ENCODE data around the gene LYG2.
"Not testable (repeated sequence)": the region's sequence is repeated elsewhere in the genome, so short reads cannot be mapped to it uniquely, and the experiment has no call there.

Gene LYG2

DNA sequence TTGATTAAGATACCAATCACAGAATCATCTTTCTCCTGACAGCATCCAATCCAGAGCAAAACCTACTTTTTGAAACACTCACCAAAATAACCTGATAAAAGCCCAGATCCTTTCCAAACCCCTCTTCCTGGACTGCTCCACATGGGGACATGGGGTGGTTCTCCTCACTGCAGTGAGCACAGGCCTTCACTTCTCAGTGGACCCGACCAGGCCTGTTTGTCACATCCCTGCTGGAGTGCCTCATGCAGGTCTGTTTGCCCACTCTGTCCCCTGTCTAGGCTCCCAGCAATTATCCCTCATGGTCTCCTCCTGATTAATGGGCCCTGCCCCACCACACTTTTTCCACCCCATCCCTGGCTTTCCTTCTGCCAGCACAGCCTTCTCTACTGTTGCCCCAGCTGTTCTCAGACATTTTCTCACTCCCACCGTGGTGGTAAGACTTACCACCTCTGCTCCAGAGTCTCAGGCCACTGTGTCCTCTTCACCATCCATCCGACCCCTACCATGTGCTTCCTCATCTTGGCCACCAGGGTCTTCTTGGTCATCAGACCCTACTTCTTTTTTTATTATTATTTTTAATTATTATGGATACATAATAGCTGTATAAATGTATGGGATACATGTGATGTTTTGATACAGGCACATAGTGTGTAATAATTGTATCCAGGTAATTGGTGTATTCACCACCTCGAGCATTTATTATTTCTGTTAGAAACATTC lies 53.3 kb downstream of the LYG2 start:
- DNase-seq (ENCODE audit: low read depth, low spot score), result no peak

DNA sequence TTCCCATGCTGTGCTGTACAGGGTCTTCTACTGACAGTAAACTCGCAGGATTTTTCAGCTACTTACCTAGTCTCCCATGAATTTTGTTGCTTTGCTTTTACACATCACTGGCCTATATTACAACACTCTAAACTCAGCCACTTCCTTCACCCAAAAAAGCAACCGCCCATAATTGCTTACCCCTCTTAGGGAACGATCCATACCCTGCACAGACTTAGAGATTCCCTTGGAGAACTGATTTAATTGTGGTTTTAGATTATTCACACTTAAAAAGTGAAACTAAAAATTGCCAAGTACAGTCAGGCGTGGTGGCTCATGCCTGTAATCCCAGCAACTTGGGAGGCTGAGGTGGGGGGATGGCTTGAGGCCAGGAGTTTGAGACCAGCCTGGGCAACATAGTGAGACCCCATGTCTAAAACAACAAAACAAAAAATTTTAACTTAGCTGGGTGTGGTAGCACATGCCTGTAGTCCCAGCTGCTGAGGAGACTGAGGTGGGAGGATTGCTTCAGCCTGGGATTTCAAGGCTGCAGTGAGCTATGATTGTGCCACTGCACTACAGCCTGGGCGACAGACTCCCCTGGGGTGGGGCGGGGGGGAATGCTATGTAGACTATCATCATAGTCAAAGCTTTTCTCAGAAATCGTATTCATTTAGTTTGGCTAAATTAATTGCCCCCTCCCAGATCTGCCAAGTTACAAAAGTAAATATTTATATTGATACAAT lies 55.2 kb downstream of the LYG2 start:
- DNase-seq (ENCODE audit: low read depth, low spot score), result no peak

- no peak for DNase-seq (ENCODE audit: low read depth, low spot score)
Measured at GRCh38 chr2:99198103-99198841, 57.2 kb downstream of the LYG2 start.

- DNase-seq (ENCODE audit: low read depth, low spot score), result not testable (repeated sequence)
Measured at GRCh38 chr2:99192364-99192763, 63.1 kb downstream of the LYG2 start.

Data from brain pericyte (primary cell).